NCI-H748 (cell line): ENCODE results near the gene RBM18.
A peak's percentile ranks its signal among the peaks of the same experiment; 100 is the strongest.

ENCODE experiments used
- DNase-seq: peaks from one replicate; lab custom pipeline; 2025; ENCODE audit not compliant: unreplicated experiment; lab: John Stamatoyannopoulos, UW

Gene RBM18

GRCh38 chr9:122264360-122265148 lies at the start of gene RBM18, which contains the start of gene MRRF:
Gene RBM18, minus strand, starts transcription at chr9:122264840. Its CDS starts 3,348 bp downstream, at chr9:122261492.
Gene MRRF, plus strand, starts transcription at chr9:122264882. Its CDS starts 6,010 bp downstream, at chr9:122270892.
- DNase-seq, result peak; percentile 92

GRCh38 chr9:122314165-122314564 lies 49.5 kb upstream of the RBM18 start:
- no peak for DNase-seq

- no peak for DNase-seq
These were observed 45.2 kb upstream of the RBM18 start for GRCh38 chr9:122309861-122310260.

GRCh38 chr9:122307925-122308324 lies 43.3 kb upstream of the RBM18 start:
- no peak for DNase-seq

- no peak for DNase-seq
These were observed 42.4 kb upstream of the RBM18 start for GRCh38 chr9:122307061-122307460.

GRCh38 chr9:122302237-122303093 lies 37.8 kb upstream of the RBM18 start:
- no peak for DNase-seq

- DNase-seq, result no peak
These were observed 32.9 kb upstream of the RBM18 start for GRCh38 chr9:122297512-122297911.

- no peak for DNase-seq
These were observed 29.9 kb upstream of the RBM18 start for GRCh38 chr9:122294531-122294930.

GRCh38 chr9:122291458-122291857 lies 26.8 kb upstream of the RBM18 start:
- no peak for DNase-seq

- DNase-seq, result no peak
These were observed 22.6 kb upstream of the RBM18 start for GRCh38 chr9:122287214-122287720.

GRCh38 chr9:122286764-122287163 lies 22.1 kb upstream of the RBM18 start:
- DNase-seq, result no peak

- no peak for DNase-seq
These were observed 16.7 kb upstream of the RBM18 start for GRCh38 chr9:122281368-122281767.

GRCh38 chr9:122277285-122277897 lies 12.8 kb upstream of the RBM18 start:
- no peak for DNase-seq

- no peak for DNase-seq
These were observed 11.5 kb upstream of the RBM18 start for GRCh38 chr9:122276096-122276495.

- DNase-seq, result no peak
These were observed 9.4 kb upstream of the RBM18 start for GRCh38 chr9:122274055-122274454.

GRCh38 chr9:122268041-122268814 lies 3.6 kb upstream of the RBM18 start:
- no peak for DNase-seq

GRCh38 chr9:122265149-122265915 lies 692 bp upstream of the RBM18 start:
- peak; percentile 43 for DNase-seq

- DNase-seq, result peak; percentile 26
These were observed 816 bp downstream of the RBM18 start for GRCh38 chr9:122263699-122264349.

GRCh38 chr9:122262073-122262472 lies 2.6 kb downstream of the RBM18 start:
- DNase-seq, result no peak
